A204.1 (cell line): ENCODE data around the gene CNTN4.

ENCODE experiments used
- FAIRE-seq: peaks from 2 replicates; lab custom pipeline; 2012; peaks lifted over from hg19 to GRCh38; lab: Jason Lieb, UNC

Gene CNTN4

GRCh38 chr3:2268779-2269178, 170.1 kb downstream of the CNTN4 start:
- no peak for FAIRE-seq

DNA sequence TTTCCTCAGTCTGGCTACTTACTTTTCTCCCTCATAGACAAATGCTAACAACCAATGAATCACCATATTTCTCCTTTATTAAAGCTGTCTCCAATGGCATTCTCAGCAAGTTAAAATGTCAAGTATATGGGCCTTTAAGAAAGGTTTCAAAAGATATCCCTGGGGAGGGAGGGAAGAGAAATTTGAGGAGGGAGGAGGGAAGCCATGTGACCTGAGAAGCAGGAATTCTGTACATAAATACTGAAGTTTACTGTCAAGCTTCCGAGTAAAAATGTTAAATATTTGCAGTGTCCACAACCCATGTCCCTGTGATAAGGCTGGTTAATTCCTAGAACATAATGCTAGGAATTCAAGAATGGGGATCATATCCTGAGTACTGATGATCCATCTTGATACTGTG, 175.9 kb downstream of the CNTN4 start:
- FAIRE-seq, result no peak

DNA sequence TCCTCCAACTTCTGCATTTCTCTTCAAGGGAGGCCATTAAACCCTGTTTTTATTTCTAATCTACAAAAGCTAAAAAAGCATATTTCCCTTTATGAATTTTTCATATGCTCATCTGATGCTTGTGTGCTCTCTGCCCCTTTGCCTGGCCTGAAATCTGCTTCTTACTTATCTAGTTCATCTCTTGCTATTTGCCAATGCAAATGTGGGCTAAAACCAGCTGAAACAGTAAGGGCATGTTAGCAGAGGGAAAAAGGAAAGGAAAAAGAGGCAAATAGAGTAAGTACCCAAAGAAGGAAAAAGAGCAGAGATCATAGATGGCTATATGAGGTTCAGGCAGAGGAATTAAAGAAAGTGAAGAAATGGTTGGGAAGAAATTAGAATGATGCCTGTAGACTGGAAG, 185.2 kb downstream of the CNTN4 start:
- FAIRE-seq, result no peak

GRCh38 chr3:2300938-2301337, 202.3 kb downstream of the CNTN4 start:
- no peak for FAIRE-seq

- no peak for FAIRE-seq
Measured at GRCh38 chr3:2301361-2301760, 202.7 kb downstream of the CNTN4 start.

- no peak for FAIRE-seq
Measured at GRCh38 chr3:2303566-2303965, 204.9 kb downstream of the CNTN4 start.

DNA sequence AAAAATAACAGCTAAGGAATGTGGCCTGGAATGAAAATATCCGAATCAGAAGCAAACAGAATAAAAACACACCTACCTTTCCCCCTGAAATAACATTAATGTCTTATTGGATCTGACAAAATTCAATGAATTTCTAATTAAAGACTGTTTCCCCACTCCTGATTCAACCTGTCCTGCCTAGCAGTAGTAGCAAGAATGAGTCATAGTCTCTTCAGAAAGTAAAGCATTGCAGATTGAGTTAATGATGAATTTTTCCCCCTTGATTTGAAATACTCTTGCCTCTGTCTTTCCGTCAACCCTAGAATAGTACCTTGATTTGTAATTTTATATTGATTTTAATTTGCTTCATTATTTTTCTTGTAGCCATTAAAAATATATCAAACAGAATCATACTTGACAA, 212.4 kb downstream of the CNTN4 start:
- no peak for FAIRE-seq

- no peak for FAIRE-seq
Measured at GRCh38 chr3:2317521-2317920, 218.9 kb downstream of the CNTN4 start.

DNA sequence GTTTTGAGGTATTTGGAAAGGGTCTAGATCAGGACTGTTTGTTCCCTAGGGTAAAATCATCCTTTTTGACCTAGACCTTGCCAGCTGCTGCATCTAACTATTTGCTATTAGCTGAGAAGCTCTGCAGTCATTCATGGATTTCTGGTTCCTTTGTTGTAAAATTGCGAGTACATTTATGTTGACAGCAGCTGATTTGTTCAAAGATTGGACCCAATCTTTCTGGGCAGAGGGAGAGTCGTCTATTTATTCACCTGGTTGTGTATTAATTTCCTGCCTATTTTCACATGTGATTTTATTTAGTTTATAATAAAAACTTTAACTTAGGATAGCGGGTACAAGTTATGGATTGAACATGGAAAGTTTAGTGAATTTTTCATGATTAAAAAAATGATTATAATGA, 236.3 kb downstream of the CNTN4 start:
- no peak for FAIRE-seq

DNA sequence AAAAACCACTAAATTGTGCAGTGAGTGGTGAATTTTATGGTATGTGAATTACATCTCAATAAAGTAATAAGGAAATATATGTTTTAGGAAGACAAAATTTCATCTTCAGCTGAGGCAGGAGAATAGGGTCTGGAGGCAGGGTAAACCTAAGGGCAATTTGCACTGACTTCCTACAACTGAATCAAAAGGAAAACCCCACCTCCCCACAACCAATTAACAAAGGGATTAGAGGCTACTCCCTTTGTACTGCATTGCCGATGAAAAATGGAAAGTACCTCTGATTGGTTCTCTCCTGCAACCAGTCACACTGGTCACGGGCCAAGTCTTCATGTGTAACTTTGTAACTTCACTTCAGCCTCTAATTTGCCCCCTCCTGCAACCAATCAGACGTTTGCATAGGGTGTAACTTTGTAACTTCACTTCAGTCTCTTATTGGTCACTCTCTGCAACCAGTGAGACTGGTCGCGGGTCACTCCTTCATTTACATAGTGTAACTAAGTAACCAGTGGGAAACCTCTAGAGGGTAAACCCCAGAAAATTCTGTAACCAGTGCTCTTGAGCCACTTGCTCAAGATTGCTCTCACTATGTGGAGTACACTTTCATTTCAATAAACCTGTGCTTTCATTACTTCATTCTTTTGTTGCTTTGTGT, 244.5 kb downstream of the CNTN4 start:
- no peak for FAIRE-seq

- no peak for FAIRE-seq
Measured at GRCh38 chr3:2352134-2352762, 253.6 kb downstream of the CNTN4 start.

- no peak for FAIRE-seq
Measured at GRCh38 chr3:2354702-2355101, 256.0 kb downstream of the CNTN4 start.

- FAIRE-seq, result no peak
Measured at GRCh38 chr3:2356298-2356950, 257.8 kb downstream of the CNTN4 start.

DNA sequence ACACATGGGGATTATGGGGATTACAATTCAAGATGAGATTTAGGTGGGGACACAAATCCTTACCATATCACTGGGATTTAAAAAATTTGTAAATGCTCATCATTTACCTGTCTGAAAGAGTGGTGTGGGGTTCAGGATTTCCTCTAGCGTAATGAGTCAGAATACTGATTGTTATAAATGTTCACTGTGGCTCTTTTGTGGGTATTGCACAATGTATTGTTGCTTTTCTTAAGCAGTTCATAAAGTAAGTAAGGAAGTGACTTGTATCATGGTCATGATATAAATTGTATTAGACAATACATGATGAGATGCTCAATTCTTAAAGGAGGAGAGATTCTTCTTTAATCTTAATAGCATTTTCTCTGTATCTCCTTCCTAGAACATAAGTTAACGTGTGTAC, 262.1 kb downstream of the CNTN4 start:
- no peak for FAIRE-seq

GRCh38 chr3:2362122-2362521, 263.5 kb downstream of the CNTN4 start:
- FAIRE-seq, result no peak

- FAIRE-seq, result no peak
Measured at GRCh38 chr3:2363854-2364253, 265.2 kb downstream of the CNTN4 start.

- no peak for FAIRE-seq
Measured at GRCh38 chr3:2370317-2370716, 271.7 kb downstream of the CNTN4 start.

- no peak for FAIRE-seq
Measured at GRCh38 chr3:2372306-2372705, 273.6 kb downstream of the CNTN4 start.

GRCh38 chr3:2375376-2375775, 276.7 kb downstream of the CNTN4 start:
- FAIRE-seq, result no peak

DNA sequence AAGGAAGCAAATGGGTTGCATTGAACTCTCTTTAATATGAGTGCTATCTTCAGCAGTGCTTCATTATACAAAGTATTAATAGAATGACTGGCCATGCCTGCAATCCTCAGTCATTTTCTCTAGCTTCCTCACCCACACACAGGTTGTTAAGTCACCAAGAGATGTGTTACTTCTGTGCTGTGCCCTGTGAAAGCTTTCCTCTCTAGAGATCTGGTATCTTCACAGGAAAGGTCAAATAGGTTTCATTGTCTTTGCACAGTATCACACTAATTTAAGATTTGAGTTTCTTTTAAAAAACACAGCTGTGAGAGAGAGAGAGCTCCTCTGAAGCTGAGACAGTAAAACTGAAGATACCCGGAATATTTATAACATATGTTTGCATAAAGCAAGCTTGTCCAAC, 278.6 kb downstream of the CNTN4 start:
- no peak for FAIRE-seq

- FAIRE-seq, result no peak
Measured at GRCh38 chr3:2390926-2391532, 292.4 kb downstream of the CNTN4 start.

GRCh38 chr3:2391896-2392295, 293.2 kb downstream of the CNTN4 start:
- no peak for FAIRE-seq

- FAIRE-seq, result no peak
Measured at GRCh38 chr3:2392981-2393380, 294.3 kb downstream of the CNTN4 start.
